H9 (cell line): ENCODE measurements around the gene HOATZ. TPM values are rescaled to one million over a fixed set of nuclear protein-coding genes. Genes with fewer than 3 reads are reported as not detected.

Experiments
- DNase-seq: peaks from one replicate; pipeline ENCODE4 v3.0.0-alpha.2; 2017
- H2AFZ ChIP-seq: one replicate; pipeline ENCODE4 v1.6.1; 2013; ENCODE audit warnings: mild to moderate bottlenecking, low read length, control low read depth, moderate library complexity
- H2AK5ac ChIP-seq: 2 replicates; pipeline ENCODE4 v1.6.1; 2013; ENCODE audit warnings: low read length, control low read depth, mixed read lengths; ENCODE audit not compliant: insufficient read length
- H2BK120ac ChIP-seq: one replicate; pipeline ENCODE4 v1.6.1; 2013; ENCODE audit warnings: low read depth, mild to moderate bottlenecking, low read length, control low read depth, inconsistent platforms; ENCODE audit not compliant: poor library complexity, severe bottlenecking
- H2BK12ac ChIP-seq: 2 replicates; pipeline ENCODE4 v1.6.1; 2013; ENCODE audit warnings: low read length, control low read depth, mixed read lengths, low read depth; ENCODE audit not compliant: insufficient read length
- H2BK15ac ChIP-seq: 2 replicates; pipeline ENCODE4 v1.6.1; 2013; ENCODE audit warnings: low read depth, low read length, control low read depth
- H2BK20ac ChIP-seq: one replicate; pipeline ENCODE4 v1.6.1; 2013; ENCODE audit warnings: low read depth, mild to moderate bottlenecking, low read length, control low read depth, inconsistent platforms; ENCODE audit not compliant: poor library complexity, severe bottlenecking
- H2BK5ac ChIP-seq: 2 replicates; pipeline ENCODE4 v1.6.1; 2013; ENCODE audit warnings: low read length, control low read depth, mixed read lengths; ENCODE audit not compliant: insufficient read length
- H3K14ac ChIP-seq: 2 replicates; pipeline ENCODE4 v1.6.1; 2013; ENCODE audit warnings: low read length, control low read depth; ENCODE audit not compliant: insufficient read depth
- H3K18ac ChIP-seq: 2 replicates; pipeline ENCODE4 v1.6.1; 2013; ENCODE audit warnings: low read depth, mild to moderate bottlenecking, mixed read lengths, low read length, control low read depth; ENCODE audit not compliant: insufficient read length
- H3K23ac ChIP-seq: 2 replicates; pipeline ENCODE4 v1.6.1; 2013; ENCODE audit warnings: low read length, control low read depth, mixed read lengths, low read depth; ENCODE audit not compliant: insufficient read length
- H3K23me2 ChIP-seq: 2 replicates; pipeline ENCODE4 v1.6.1; 2013; ENCODE audit warnings: low read depth, mild to moderate bottlenecking, mixed read lengths, low read length, control low read depth; ENCODE audit not compliant: insufficient read length, poor library complexity, severe bottlenecking
- H3K27ac ChIP-seq: 2 replicates; pipeline ENCODE4 v1.5.1; 2013; ENCODE audit warnings: low read length, control low read depth, mixed read lengths, low read depth; ENCODE audit not compliant: insufficient read length
- H3K27me3 ChIP-seq: 2 replicates; pipeline ENCODE4 v1.6.1; 2013; ENCODE audit warnings: low read length, control low read depth, inconsistent platforms; ENCODE audit not compliant: insufficient read depth
- H3K4ac ChIP-seq: 2 replicates; pipeline ENCODE4 v1.6.1; 2013; ENCODE audit warnings: low read depth, mild to moderate bottlenecking, control low read depth, inconsistent platforms, low read length, moderate library complexity
- H3K4me1 ChIP-seq: 2 replicates; pipeline ENCODE4 v1.6.1; 2013; ENCODE audit warnings: low read length, control low read depth, inconsistent platforms; ENCODE audit not compliant: insufficient read depth
- H3K4me2 ChIP-seq: 2 replicates; pipeline ENCODE4 v1.6.1; 2013; ENCODE audit warnings: low read length, control low read depth, mixed read lengths; ENCODE audit not compliant: insufficient read length, insufficient read depth
- H3K56ac ChIP-seq: 2 replicates; pipeline ENCODE4 v1.6.1; 2013; ENCODE audit warnings: low read depth, mild to moderate bottlenecking, mixed read lengths, low read length, control low read depth; ENCODE audit not compliant: insufficient read length
- H3K79me1 ChIP-seq: 2 replicates; pipeline ENCODE4 v1.6.1; 2013; ENCODE audit warnings: low read depth, mild to moderate bottlenecking, moderate library complexity, low read length, control low read depth, inconsistent platforms; ENCODE audit not compliant: insufficient read depth, poor library complexity, severe bottlenecking
- H3K79me2 ChIP-seq: 2 replicates; pipeline ENCODE4 v1.6.1; 2013; ENCODE audit warnings: low read length, control low read depth, inconsistent platforms; ENCODE audit not compliant: insufficient read depth
- H3K9ac ChIP-seq: 2 replicates; pipeline ENCODE4 v1.6.1; 2013; ENCODE audit warnings: low read length, control low read depth, mixed read lengths; ENCODE audit not compliant: insufficient read length; ENCODE audit errors: extremely low read depth
- H3K9me3 ChIP-seq: one replicate; pipeline ENCODE4 v1.6.1; 2013; ENCODE audit warnings: low read depth, low read length, inconsistent platforms; ENCODE audit not compliant: control insufficient read depth
- H3T11ph ChIP-seq: one replicate; pipeline ENCODE4 v1.6.1; 2013; ENCODE audit warnings: mild to moderate bottlenecking, low read length, control low read depth, inconsistent platforms
- H4K20me1 ChIP-seq: one replicate; pipeline ENCODE4 v1.6.1; 2013; ENCODE audit not compliant: control insufficient read depth, insufficient read length, insufficient read depth
- H4K5ac ChIP-seq: 2 replicates; pipeline ENCODE4 v1.6.1; 2013; ENCODE audit warnings: low read depth, mild to moderate bottlenecking, mixed read lengths, low read length, control low read depth; ENCODE audit not compliant: insufficient read length
- H4K8ac ChIP-seq: replicated peaks from 2 replicates; pipeline ENCODE4 v1.6.1; 2013; ENCODE audit warnings: low read length, control low read depth, mixed read lengths, low read depth; ENCODE audit not compliant: insufficient read length
- H4K91ac ChIP-seq: 2 replicates; pipeline ENCODE4 v1.6.1; 2013; ENCODE audit warnings: low read depth, mild to moderate bottlenecking, moderate library complexity, mixed read lengths, low read length, control low read depth; ENCODE audit not compliant: insufficient read length
- H3K27ac Mint-ChIP-seq, 3 experiments: 2 replicates in 2 of 3; 3 replicates in 1 of 3; pipeline ENCODE4 v1.8.0; 2020 to 2021; ENCODE audit warnings: mixed read lengths in 3 of 3, mild to moderate bottlenecking in 1 of 3, moderate library complexity in 1 of 3
- H3K27me3 Mint-ChIP-seq: 2 replicates; pipeline ENCODE4 v1.8.0; 2021; ENCODE audit warnings: low read depth, mild to moderate bottlenecking, moderate library complexity, mixed read lengths
- H3K36me3 Mint-ChIP-seq, 3 experiments: 2 replicates in 2 of 3; 3 replicates in 1 of 3; pipeline ENCODE4 v1.8.0; 2020 to 2021; ENCODE audit warnings: low read depth in 3 of 3, mixed read lengths in 3 of 3; ENCODE audit not compliant: insufficient read depth in 1 of 3
- H3K4me1 Mint-ChIP-seq, 2 experiments: 2 replicates each; pipeline ENCODE4 v1.8.0; 2020; ENCODE audit warnings: mixed read lengths in 2 of 2
- H3K4me3 Mint-ChIP-seq, 2 experiments: 2 replicates in 1 of 2; 3 replicates in 1 of 2; pipeline ENCODE4 v1.8.0; 2020 to 2021; ENCODE audit warnings: mild to moderate bottlenecking in 2 of 2, mixed read lengths in 2 of 2, moderate library complexity in 1 of 2
- H3K9me3 Mint-ChIP-seq, 2 experiments: 2 replicates in 1 of 2; 3 replicates in 1 of 2; pipeline ENCODE4 v1.8.0; 2020; ENCODE audit warnings: mild to moderate bottlenecking in 2 of 2, mixed read lengths in 2 of 2, moderate library complexity in 1 of 2
- CTCF ChIP-seq: fragments of 200-600 bp; sonication (generic); conservative IDR thresholded peaks from 3 replicates; pipeline ENCODE4 v1.8.0; 2021; ENCODE audit warnings: antibody characterized with exemption, mild to moderate bottlenecking
- WGBS: extraction: QIAGEN DNeasy Blood & Tissue Kit; methylation state at CpG from one replicate; pipeline ENCODE4 v1.1.7; 2013; ENCODE audit warnings: missing lambda C conversion rate, low lambda C conversion rate, mixed read lengths; ENCODE audit not compliant: insufficient read length; ENCODE audit errors: extremely low coverage; 5-methylcytosine and 5-hydroxymethylcytosine counted together
- total RNA-seq: library from RNA; stranded (reverse); gene quantifications from 2 replicates; pipeline ENCODE4 v1.2.1, GENCODE V29; 2021

The HOATZ gene
- total RNA-seq, 1 experiment from 2014 or later: not detected

GRCh38 chr11:111570796-111571195 lies 56.2 kb downstream of the HOATZ start:
- no peak overlapping the region for H3K18ac ChIP-seq
- no peak for TF ChIP-seq CTCF
- H4K8ac ChIP-seq: no peak overlapping the region
- no peak overlapping the region for H3T11ph ChIP-seq
- no peak overlapping the region for H3K4ac ChIP-seq
- no peak overlapping the region for H3K4me3 Mint-ChIP-seq
- no peak for DNase-seq
- H3K23ac ChIP-seq: no peak overlapping the region
- no peak overlapping the region for H2BK5ac ChIP-seq
- no peak overlapping the region for H2AK5ac ChIP-seq
- no peaks in the 10 kb centered on the region for H3K36me3 Mint-ChIP-seq
- no peaks in the 10 kb centered on the region for H3K9me3 Mint-ChIP-seq
- no peak overlapping the region for H3K4me2 ChIP-seq
- H3K56ac ChIP-seq: no peak overlapping the region
- H3K9ac ChIP-seq: no peak overlapping the region
- H2BK20ac ChIP-seq: no peak overlapping the region
- no peaks in the 10 kb centered on the region for H3K27me3 Mint-ChIP-seq
- WGBS: no CpG with 5 or more reads among the region's 6 CpGs
- H2BK12ac ChIP-seq: no peak overlapping the region
- no peak overlapping the region for H2BK120ac ChIP-seq
- no peaks in the 10 kb centered on the region for H3K27me3 ChIP-seq
- H3K27ac ChIP-seq: no peak overlapping the region
- no peaks in the 10 kb centered on the region for H3K79me2 ChIP-seq
- H3K4me1 Mint-ChIP-seq: peaks cover 12 to 14% of the 10 kb centered on the region in 2 experiments
- H3K23me2 ChIP-seq: no peaks in the 10 kb centered on the region
- H4K91ac ChIP-seq: no peak overlapping the region
- no peak overlapping the region for H3K27ac Mint-ChIP-seq
- H4K5ac ChIP-seq: no peak overlapping the region
- H3K79me1 ChIP-seq: no peaks in the 10 kb centered on the region
- no peak overlapping the region for H2BK15ac ChIP-seq
- no peaks in the 10 kb centered on the region for H4K20me1 ChIP-seq
- H3K14ac ChIP-seq: no peak overlapping the region
- no peaks in the 10 kb centered on the region for H3K4me1 ChIP-seq
- H2AFZ ChIP-seq: no peak overlapping the region
- no peaks in the 10 kb centered on the region for H3K9me3 ChIP-seq
